HepG2 (cell line): Measurements from ENCODE around the gene KIF5B. TPM values are rescaled to one million over a fixed set of nuclear protein-coding genes. Genes with fewer than 3 reads are reported as not detected.
A peak's percentile ranks its signal among the peaks of the same experiment; 100 is the strongest.

Experiments
- AKAP8 ChIP-seq: sonication (generic); formaldehyde crosslinking; IDR thresholded peaks from 2 replicates; pipeline ENCODE4 v1.5.1; 2020; ENCODE audit warnings: mild to moderate bottlenecking, missing genetic modification reagents
- DR1 ChIP-seq: sonication (generic); formaldehyde crosslinking; IDR thresholded peaks from 2 replicates; pipeline ENCODE4 v1.8.0; 2021; ENCODE audit warnings: mild to moderate bottlenecking, missing genetic modification reagents, inconsistent platforms
- ELF4 ChIP-seq: sonication (generic); formaldehyde crosslinking; IDR thresholded peaks from 2 replicates; pipeline ENCODE4 v1.5.0; 2020; ENCODE audit warnings: missing genetic modification reagents, mild to moderate bottlenecking, moderate library complexity, borderline replicate concordance
- GTF2F1 ChIP-seq: fragments of 150-350 bp; IDR thresholded peaks from 2 replicates; pipeline ENCODE4 v1.6.1; 2014; ENCODE audit warnings: low read length
- HOXD1 ChIP-seq: sonication (generic); formaldehyde crosslinking; IDR thresholded peaks from 2 replicates; pipeline ENCODE4 v1.5.0; 2020; ENCODE audit warnings: missing genetic modification reagents
- NFKBIZ ChIP-seq: IDR thresholded peaks from 2 replicates; pipeline ENCODE4 v1.6.1; 2018; ENCODE audit warnings: missing genetic modification reagents, missing compliant biosample characterization
- PAWR ChIP-seq: sonication (generic); formaldehyde crosslinking; IDR thresholded peaks from 2 replicates; pipeline ENCODE4 v1.4.0; 2020; ENCODE audit warnings: missing genetic modification reagents, mild to moderate bottlenecking, borderline replicate concordance
- RARG ChIP-seq: sonication (generic); formaldehyde crosslinking; IDR thresholded peaks from 2 replicates; pipeline ENCODE4 v1.4.0; 2020; ENCODE audit warnings: low read depth, mild to moderate bottlenecking, missing genetic modification reagents
- RBM39 ChIP-seq: fragments of 200-400 bp; formaldehyde crosslinking; IDR thresholded peaks from one replicate; pipeline ENCODE4 v1.6.1; 2018; ENCODE audit warnings: antibody characterized with exemption, mild to moderate bottlenecking, low read depth, low read length; ENCODE audit not compliant: poor library complexity, severe bottlenecking
- RXRA ChIP-seq: sonication (generic); formaldehyde crosslinking; IDR thresholded peaks from 2 replicates; pipeline ENCODE4 v1.5.1; 2020; ENCODE audit warnings: missing genetic modification reagents
- SALL2 ChIP-seq: sonication (generic); formaldehyde crosslinking; IDR thresholded peaks from 2 replicates; pipeline ENCODE4 v1.8.1; 2023; ENCODE audit warnings: mild to moderate bottlenecking, missing genetic modification reagents, inconsistent platforms
- SATB2 ChIP-seq: sonication (generic); formaldehyde crosslinking; IDR thresholded peaks from 2 replicates; pipeline ENCODE4 v1.5.0; 2020; ENCODE audit warnings: missing genetic modification reagents
- STAG1 ChIP-seq: sonication (generic); formaldehyde crosslinking; IDR thresholded peaks from 2 replicates; pipeline ENCODE4 v1.4.0; 2020; ENCODE audit warnings: missing genetic modification reagents
- STAT5B ChIP-seq: sonication (generic); formaldehyde crosslinking; IDR thresholded peaks from 2 replicates; pipeline ENCODE4 v1.4.0; 2020; ENCODE audit warnings: missing genetic modification reagents
- SUZ12 ChIP-seq: fragments of 150-350 bp; IDR thresholded peaks from 2 replicates; pipeline ENCODE4 v1.6.1; 2014; ENCODE audit warnings: low read depth, low read length
- TBP ChIP-seq: sonication (generic); formaldehyde crosslinking; IDR thresholded peaks from 2 replicates; pipeline ENCODE4 v1.5.0; 2020; ENCODE audit warnings: missing genetic modification reagents
- ZBTB21 ChIP-seq: sonication (generic); formaldehyde crosslinking; IDR thresholded peaks from 2 replicates; pipeline ENCODE4 v1.4.0; 2020; ENCODE audit warnings: missing genetic modification reagents
- ZNF101 ChIP-seq: sonication (generic); formaldehyde crosslinking; IDR thresholded peaks from 2 replicates; pipeline ENCODE4 v1.4.0; 2020; ENCODE audit warnings: mild to moderate bottlenecking, low read depth, missing genetic modification reagents, borderline replicate concordance
- ZNF329 ChIP-seq: sonication (generic); formaldehyde crosslinking; IDR thresholded peaks from 2 replicates; pipeline ENCODE4 v1.9.0; 2021; ENCODE audit warnings: low read depth, mild to moderate bottlenecking, missing genetic modification reagents
- ZNF33B ChIP-seq: sonication (generic); formaldehyde crosslinking; IDR thresholded peaks from 2 replicates; pipeline ENCODE4 v1.5.1; 2020; ENCODE audit warnings: mild to moderate bottlenecking, missing genetic modification reagents
- ZNF569 ChIP-seq: sonication (generic); formaldehyde crosslinking; IDR thresholded peaks from 2 replicates; pipeline ENCODE4 v1.5.0; 2020; ENCODE audit warnings: mild to moderate bottlenecking, missing genetic modification reagents, moderate library complexity, borderline replicate concordance
- polyA plus RNA-seq, 8 experiments: library from polyadenylated mRNA; depleted of rRNA in 3 of 8; stranded (reverse) in 7 of 8; unstranded in 1 of 8; fragments of >200 nt; fragmentation: Illumina TruSeq in 4 of 8; extraction: Trizol in 4 of 8; gene quantifications; 2 replicates each; pipeline versions ENCODE4 v1.2.1 to v1.2.3, GENCODE V29; 2011 to 2016; ENCODE audit warnings: low read depth in 4 of 8, missing spikeins in 1 of 8, mixed read lengths in 1 of 8; ENCODE audit not compliant: insufficient read depth in 1 of 8
- total RNA-seq, 5 experiments: library from RNA; depleted of rRNA; stranded (reverse); fragments of >200 nt; fragmentation: Illumina TruSeq; extraction: Trizol; gene quantifications; 2 replicates each; pipeline ENCODE4 v1.2.3, GENCODE V29; 2016; ENCODE audit warnings: low read depth in 1 of 5
- TF ChIP-seq, protein P1 (sequence below): sonication (generic); formaldehyde crosslinking; IDR thresholded peaks from 2 replicates; pipeline ENCODE4 v1.4.0; 2020; ENCODE audit warnings: missing genetic modification reagents
- TF ChIP-seq, protein P2 (sequence below): IDR thresholded peaks from 2 replicates; pipeline ENCODE4 v1.6.1; 2012; ENCODE audit warnings: low read length, improper control_type of control experiment
- TF ChIP-seq, protein P3 (sequence below): sonication (generic); formaldehyde crosslinking; IDR thresholded peaks from 2 replicates; pipeline ENCODE4 v1.4.0; 2020; ENCODE audit warnings: mild to moderate bottlenecking, missing genetic modification reagents, borderline replicate concordance
- TF ChIP-seq, protein P4 (sequence below): sonication (generic); formaldehyde crosslinking; IDR thresholded peaks from 2 replicates; pipeline ENCODE4 v1.4.0; 2020; ENCODE audit warnings: missing genetic modification reagents
- TF ChIP-seq, protein P5 (sequence below): sonication (generic); formaldehyde crosslinking; IDR thresholded peaks from 2 replicates; pipeline ENCODE4 v1.5.0; 2020; ENCODE audit warnings: missing genetic modification reagents, mild to moderate bottlenecking, borderline replicate concordance

KIF5B gene
- total and polyA plus RNA-seq, 2 of the 13 experiments (the other 11 are each of a cell fraction or from before 2014, with no cell fraction given): 34.3 to 133 TPM

DNA sequence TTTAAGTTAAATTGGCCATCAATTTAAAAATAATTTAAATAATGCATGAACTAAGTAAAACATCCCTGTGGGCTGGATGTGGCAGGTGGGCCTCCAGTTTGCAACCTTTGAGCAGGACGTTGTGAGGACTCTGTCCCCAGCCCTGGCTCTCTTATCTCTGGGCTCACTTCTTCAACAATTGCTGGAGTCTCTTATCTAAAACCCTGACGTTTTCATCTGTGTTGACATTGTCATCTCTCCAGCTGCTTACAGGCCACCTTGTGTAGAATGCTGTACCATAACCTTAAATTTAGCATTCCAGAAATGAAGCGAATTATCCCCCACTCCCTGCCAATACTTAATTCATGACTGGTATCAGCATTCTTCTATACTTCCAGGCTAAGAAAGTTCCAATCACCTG, 3.2 kb upstream of the KIF5B start (continued):
- TF ChIP-seq ZNF101 (CRISPR knock-in tag) (no peak), DR1 (CRISPR knock-in tag) (no peak), HOXD1 (no peak), STAT5B (CRISPR knock-in tag) (no peak), SUZ12 (no peak), NFKBIZ (CRISPR knock-in tag) (no peak), ZNF329 (no peak), RXRA (no peak; the same call in 1 of the 2 replicates), ZNF569 (CRISPR knock-in tag) (no peak), RARG (no peak), AKAP8 (no peak), RBM39 (no peak), GTF2F1 (no peak), SATB2 (CRISPR knock-in tag) (no peak), PAWR (CRISPR knock-in tag) (no peak), ELF4 (no peak), ZNF33B (CRISPR knock-in tag) (no peak), ZBTB21 (CRISPR knock-in tag) (no peak), STAG1 (CRISPR knock-in tag) (no peak; the same call in 1 of the 2 replicates), TBP (CRISPR knock-in tag) (no peak), SALL2 (CRISPR knock-in tag) (no peak)
- TF ChIP-seq, protein P1, sequence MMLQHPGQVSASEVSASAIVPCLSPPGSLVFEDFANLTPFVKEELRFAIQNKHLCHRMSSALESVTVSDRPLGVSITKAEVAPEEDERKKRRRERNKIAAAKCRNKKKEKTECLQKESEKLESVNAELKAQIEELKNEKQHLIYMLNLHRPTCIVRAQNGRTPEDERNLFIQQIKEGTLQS (CRISPR knock-in tag): no peak
- TF ChIP-seq, protein P2, sequence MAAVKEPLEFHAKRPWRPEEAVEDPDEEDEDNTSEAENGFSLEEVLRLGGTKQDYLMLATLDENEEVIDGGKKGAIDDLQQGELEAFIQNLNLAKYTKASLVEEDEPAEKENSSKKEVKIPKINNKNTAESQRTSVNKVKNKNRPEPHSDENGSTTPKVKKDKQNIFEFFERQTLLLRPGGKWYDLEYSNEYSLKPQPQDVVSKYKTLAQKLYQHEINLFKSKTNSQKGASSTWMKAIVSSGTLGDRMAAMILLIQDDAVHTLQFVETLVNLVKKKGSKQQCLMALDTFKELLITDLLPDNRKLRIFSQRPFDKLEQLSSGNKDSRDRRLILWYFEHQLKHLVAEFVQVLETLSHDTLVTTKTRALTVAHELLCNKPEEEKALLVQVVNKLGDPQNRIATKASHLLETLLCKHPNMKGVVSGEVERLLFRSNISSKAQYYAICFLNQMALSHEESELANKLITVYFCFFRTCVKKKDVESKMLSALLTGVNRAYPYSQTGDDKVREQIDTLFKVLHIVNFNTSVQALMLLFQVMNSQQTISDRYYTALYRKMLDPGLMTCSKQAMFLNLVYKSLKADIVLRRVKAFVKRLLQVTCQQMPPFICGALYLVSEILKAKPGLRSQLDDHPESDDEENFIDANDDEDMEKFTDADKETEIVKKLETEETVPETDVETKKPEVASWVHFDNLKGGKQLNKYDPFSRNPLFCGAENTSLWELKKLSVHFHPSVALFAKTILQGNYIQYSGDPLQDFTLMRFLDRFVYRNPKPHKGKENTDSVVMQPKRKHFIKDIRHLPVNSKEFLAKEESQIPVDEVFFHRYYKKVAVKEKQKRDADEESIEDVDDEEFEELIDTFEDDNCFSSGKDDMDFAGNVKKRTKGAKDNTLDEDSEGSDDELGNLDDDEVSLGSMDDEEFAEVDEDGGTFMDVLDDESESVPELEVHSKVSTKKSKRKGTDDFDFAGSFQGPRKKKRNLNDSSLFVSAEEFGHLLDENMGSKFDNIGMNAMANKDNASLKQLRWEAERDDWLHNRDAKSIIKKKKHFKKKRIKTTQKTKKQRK: no peak
- TF ChIP-seq, protein P3, sequence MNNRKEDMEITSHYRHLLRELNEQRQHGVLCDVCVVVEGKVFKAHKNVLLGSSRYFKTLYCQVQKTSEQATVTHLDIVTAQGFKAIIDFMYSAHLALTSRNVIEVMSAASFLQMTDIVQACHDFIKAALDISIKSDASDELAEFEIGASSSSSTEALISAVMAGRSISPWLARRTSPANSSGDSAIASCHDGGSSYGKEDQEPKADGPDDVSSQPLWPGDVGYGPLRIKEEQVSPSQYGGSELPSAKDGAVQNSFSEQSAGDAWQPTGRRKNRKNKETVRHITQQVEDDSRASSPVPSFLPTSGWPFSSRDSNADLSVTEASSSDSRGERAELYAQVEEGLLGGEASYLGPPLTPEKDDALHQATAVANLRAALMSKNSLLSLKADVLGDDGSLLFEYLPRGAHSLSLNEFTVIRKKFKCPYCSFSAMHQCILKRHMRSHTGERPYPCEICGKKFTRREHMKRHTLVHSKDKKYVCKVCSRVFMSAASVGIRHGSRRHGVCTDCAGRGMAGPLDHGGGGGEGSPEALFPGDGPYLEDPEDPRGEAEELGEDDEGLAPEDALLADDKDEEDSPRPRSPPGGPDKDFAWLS (CRISPR knock-in tag): no peak
- TF ChIP-seq, protein P4, sequence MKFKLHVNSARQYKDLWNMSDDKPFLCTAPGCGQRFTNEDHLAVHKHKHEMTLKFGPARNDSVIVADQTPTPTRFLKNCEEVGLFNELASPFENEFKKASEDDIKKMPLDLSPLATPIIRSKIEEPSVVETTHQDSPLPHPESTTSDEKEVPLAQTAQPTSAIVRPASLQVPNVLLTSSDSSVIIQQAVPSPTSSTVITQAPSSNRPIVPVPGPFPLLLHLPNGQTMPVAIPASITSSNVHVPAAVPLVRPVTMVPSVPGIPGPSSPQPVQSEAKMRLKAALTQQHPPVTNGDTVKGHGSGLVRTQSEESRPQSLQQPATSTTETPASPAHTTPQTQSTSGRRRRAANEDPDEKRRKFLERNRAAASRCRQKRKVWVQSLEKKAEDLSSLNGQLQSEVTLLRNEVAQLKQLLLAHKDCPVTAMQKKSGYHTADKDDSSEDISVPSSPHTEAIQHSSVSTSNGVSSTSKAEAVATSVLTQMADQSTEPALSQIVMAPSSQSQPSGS (CRISPR knock-in tag): peak; percentile 28; the same call in 1 of the 2 replicates
- TF ChIP-seq, protein P5, sequence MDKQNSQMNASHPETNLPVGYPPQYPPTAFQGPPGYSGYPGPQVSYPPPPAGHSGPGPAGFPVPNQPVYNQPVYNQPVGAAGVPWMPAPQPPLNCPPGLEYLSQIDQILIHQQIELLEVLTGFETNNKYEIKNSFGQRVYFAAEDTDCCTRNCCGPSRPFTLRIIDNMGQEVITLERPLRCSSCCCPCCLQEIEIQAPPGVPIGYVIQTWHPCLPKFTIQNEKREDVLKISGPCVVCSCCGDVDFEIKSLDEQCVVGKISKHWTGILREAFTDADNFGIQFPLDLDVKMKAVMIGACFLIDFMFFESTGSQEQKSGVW: no peak
